Psoas muscle (tissue), 8 donors: ENCODE data around the gene SPOCK3. TPM values are rescaled to one million over a fixed set of nuclear protein-coding genes. Genes with fewer than 3 reads are reported as not detected.
"Not testable (repeated sequence)": the region's sequence is repeated elsewhere in the genome, so short reads cannot be mapped to it uniquely, and the experiment has no call there.

ENCODE experiments used
- ATAC-seq, 4 donors: fragments of 200-7000 bp; cut with Tn5 transposase; one replicate each; pipeline ENCODE4 v1.9.1; 2020; ENCODE audit warnings: moderate library complexity in 3 of 4, mild to moderate bottlenecking in 2 of 4
- DNase-seq, 2 donors: peaks; one replicate each; pipeline ENCODE4 v3.0.0-alpha.2; 2020
- H3K27ac ChIP-seq: fragments of 200-600 bp; one replicate; pipeline ENCODE4 v1.8.0; 2022
- H3K27me3 ChIP-seq, 3 donors: fragments of 200-600 bp in 1 of 3; one replicate each; pipeline versions ENCODE4 v1.6.1 to v1.8.0; 2013 to 2022; ENCODE audit warnings: low read length in 2 of 3, mild to moderate bottlenecking in 2 of 3, moderate library complexity in 1 of 3; ENCODE audit not compliant: insufficient read depth in 3 of 3
- H3K36me3 ChIP-seq, 2 donors: fragments of 200-600 bp in 1 of 2; one replicate each; pipeline versions ENCODE4 v1.6.1 to v1.8.0; 2013 to 2022; ENCODE audit warnings: low read depth in 1 of 2, mild to moderate bottlenecking in 1 of 2, moderate library complexity in 1 of 2; ENCODE audit not compliant: insufficient read depth in 1 of 2
- H3K4me1 ChIP-seq: fragments of 200-600 bp; one replicate; pipeline ENCODE4 v1.8.0; 2022
- H3K4me3 ChIP-seq: fragments of 200-600 bp; one replicate; pipeline ENCODE4 v1.8.0; 2022; ENCODE audit warnings: mild to moderate bottlenecking
- H3K9me3 ChIP-seq: fragments of 200-600 bp; one replicate; pipeline ENCODE4 v1.8.0; 2022
- CTCF ChIP-seq: fragments of 200-600 bp; IDR thresholded peaks from one replicate; pipeline ENCODE4 v1.8.0; 2022; ENCODE audit warnings: antibody characterized with exemption
- WGBS, 3 donors: extraction: QIAGEN DNeasy Blood & Tissue Kit; methylation state at CpG; one replicate each; pipeline versions ENCODE4 v1.1.6 to v1.1.7; 2013; 5-methylcytosine and 5-hydroxymethylcytosine counted together
- intact Hi-C, 2 donors: fragments of 100-400 bp; cut with DNase I; formaldehyde crosslinking; loops; one replicate each; pipeline versions ENCODE4 v1.11.0 to v1.14.2; 2022
- polyA plus RNA-seq, 3 donors: library from polyadenylated mRNA; stranded (reverse); fragments of 200-250 nt; gene quantifications; one replicate each; pipeline ENCODE4 v1.2.3, GENCODE V29; 2013
- total RNA-seq, 4 donors: library from RNA; stranded (reverse); fragmentation: NEBNext Ultra II Directional in 2 of 4; extraction: Animal tissue kit (Norgen Biotek cat#: 25700) in 2 of 4; gene quantifications; one replicate each; pipeline versions ENCODE4 v1.2.1 to v1.2.4, GENCODE V29; 2021 to 2023
- donor health status: healthy with polysubstance abuse.
- donor health status: DM: no; HTN: no; CAD: no; lungs with moderate emphysema.
- donor health status: Bipolar disorder and iron deficiency.
- donor health status: healthy.
- donor health status: DM: yes; HTN: yes; CAD: no.
- donor health status: DM: no; HTN: no; CAD: no.
- donor health status: DM: no; HTN: no; CAD: no.
- donor health status: DM: yes; HTN: yes; CAD: no.

SPOCK3 gene
- total and polyA plus RNA-seq, 7 donors, result 0.09 to 1.0 (median 0.11) TPM; not detected in 4

- ATAC-seq (no peak), DNase-seq (no peak)
- Histone ChIP-seq H3K27ac (no peak overlapping the region), H3K4me1 (no peaks in the 10 kb centered on the region), H3K27me3 (no peaks in the 10 kb centered on the region), H3K36me3 (no peaks in the 10 kb centered on the region), H3K9me3 (no peaks in the 10 kb centered on the region), H3K4me3 (no peak overlapping the region)
- intact Hi-C loops, result no loop called here
- no peak for TF ChIP-seq CTCF
- 25 to 35% (median 34%) methylated on average over 2 of the region's 2 CpGs for WGBS, 3 donors
Observed at GRCh38 chr4:166972071-166972470, 262.2 kb downstream of the SPOCK3 start.

- ATAC-seq, H3K9me3 ChIP-seq, DNase-seq, H3K36me3 ChIP-seq, H3K27me3 ChIP-seq, H3K27ac ChIP-seq, intact Hi-C loops, H3K4me1 ChIP-seq, H3K4me3 ChIP-seq: not testable (repeated sequence)
- WGBS, 3 donors, result 44 to 59% (median 51%) methylated on average over 1 of the region's 1 CpG
Observed at GRCh38 chr4:166968219-166968618, 266.1 kb downstream of the SPOCK3 start.

- no peaks in the 10 kb centered on the region for H3K36me3 ChIP-seq
- H3K27ac ChIP-seq, result no peak overlapping the region
- no peaks in the 10 kb centered on the region for H3K9me3 ChIP-seq
- H3K4me3 ChIP-seq, result no peak overlapping the region
- H3K4me1 ChIP-seq, result no peaks in the 10 kb centered on the region
- H3K27me3 ChIP-seq, result no peaks in the 10 kb centered on the region
- ATAC-seq (no peak), DNase-seq (no peak)
- intact Hi-C loops, result no loop called here
- no peak for TF ChIP-seq CTCF
- WGBS, 3 donors, result 95% methylated on average over 2 of the region's 2 CpGs
Observed at GRCh38 chr4:166965562-166965961, 268.7 kb downstream of the SPOCK3 start.

- no peak for TF ChIP-seq CTCF
- no peaks in the 10 kb centered on the region for H3K9me3 ChIP-seq
- intact Hi-C loops, result no loop called here
- H3K27ac ChIP-seq, result no peak overlapping the region
- DNase-seq (no peak), ATAC-seq (no peak)
- WGBS, 3 donors, result 77 to 85% (median 85%) methylated on average over 1 of the region's 1 CpG
- no peaks in the 10 kb centered on the region for H3K27me3 ChIP-seq
- no peaks in the 10 kb centered on the region for H3K36me3 ChIP-seq
- no peaks in the 10 kb centered on the region for H3K4me1 ChIP-seq
- no peak overlapping the region for H3K4me3 ChIP-seq
Observed at GRCh38 chr4:166957451-166957850, 276.8 kb downstream of the SPOCK3 start.

GRCh38 chr4:166956484-166956883, 277.8 kb downstream of the SPOCK3 start:
- Histone ChIP-seq H3K9me3 (no peaks in the 10 kb centered on the region), H3K4me3 (no peak overlapping the region), H3K27me3 (no peaks in the 10 kb centered on the region), H3K4me1 (no peaks in the 10 kb centered on the region), H3K27ac (no peak overlapping the region), H3K36me3 (no peaks in the 10 kb centered on the region)
- no peak for DNase-seq
- TF ChIP-seq CTCF, result no peak
- ATAC-seq, result no peak
- 70 to 77% (median 74%) methylated on average over 2 of the region's 2 CpGs for WGBS, 3 donors
- intact Hi-C loops, result no loop called here
